Trophoblast cell (in vitro differentiated cells and primary cell): ENCODE results near the gene KCNJ6.

Experiments used
- DNase-seq, 2 donors: peaks; one replicate each; pipeline ENCODE4 v3.0.0-alpha.2; 2016
- H2AFZ ChIP-seq: 2 replicates; pipeline ENCODE4 v1.6.1; 2013; ENCODE audit warnings: low read length, moderate library complexity, mild to moderate bottlenecking; ENCODE audit not compliant: insufficient read depth, poor library complexity
- H2AK5ac ChIP-seq: 2 replicates; pipeline ENCODE4 v1.6.1; 2013; ENCODE audit warnings: mild to moderate bottlenecking, low read length
- H2BK120ac ChIP-seq: 2 replicates; pipeline ENCODE4 v1.6.1; 2013; ENCODE audit warnings: low read length, mild to moderate bottlenecking, moderate library complexity; ENCODE audit not compliant: insufficient read depth, poor library complexity
- H2BK12ac ChIP-seq: 2 replicates; pipeline ENCODE4 v1.6.1; 2013; ENCODE audit warnings: mild to moderate bottlenecking, low read length, moderate library complexity
- H2BK5ac ChIP-seq: 2 replicates; pipeline ENCODE4 v1.6.1; 2013; ENCODE audit warnings: low read length, low read depth, moderate library complexity, mild to moderate bottlenecking; ENCODE audit not compliant: poor library complexity
- H3K14ac ChIP-seq: 2 replicates; pipeline ENCODE4 v1.6.1; 2013; ENCODE audit warnings: mild to moderate bottlenecking, low read length
- H3K18ac ChIP-seq: 2 replicates; pipeline ENCODE4 v1.6.1; 2013; ENCODE audit warnings: mild to moderate bottlenecking, low read length
- H3K23ac ChIP-seq: 2 replicates; pipeline ENCODE4 v1.6.1; 2013; ENCODE audit warnings: low read length
- H3K27ac ChIP-seq: 2 replicates; pipeline ENCODE4 v1.5.1; 2013; ENCODE audit warnings: low read depth, mild to moderate bottlenecking, inconsistent platforms, low read length, moderate library complexity
- H3K27me3 ChIP-seq: 2 replicates; pipeline ENCODE4 v1.6.1; 2013; ENCODE audit warnings: inconsistent platforms, mild to moderate bottlenecking, low read length, moderate library complexity; ENCODE audit not compliant: insufficient read depth
- H3K36me3 ChIP-seq, 2 experiments: 1 replicate in 1 of 2; 2 replicates in 1 of 2; pipeline ENCODE4 v1.6.1; 2013; ENCODE audit warnings: low read length in 2 of 2, mild to moderate bottlenecking in 2 of 2, moderate library complexity in 1 of 2; ENCODE audit not compliant: insufficient read depth in 2 of 2, control insufficient read depth in 1 of 2
- H3K4ac ChIP-seq: 2 replicates; pipeline ENCODE4 v1.6.1; 2013; ENCODE audit warnings: low read depth, mild to moderate bottlenecking, low read length, moderate library complexity
- H3K4me1 ChIP-seq, 2 experiments: 1 replicate in 1 of 2; 2 replicates in 1 of 2; pipeline ENCODE4 v1.6.1; 2013; ENCODE audit warnings: low read length in 2 of 2, mild to moderate bottlenecking in 2 of 2, moderate library complexity in 1 of 2; ENCODE audit not compliant: insufficient read depth in 2 of 2, control insufficient read depth in 1 of 2
- H3K4me2 ChIP-seq: 2 replicates; pipeline ENCODE4 v1.6.1; 2013; ENCODE audit warnings: inconsistent platforms, mild to moderate bottlenecking, low read length, moderate library complexity
- H3K4me3 ChIP-seq: 2 replicates; pipeline ENCODE4 v1.5.1; 2013; ENCODE audit warnings: mild to moderate bottlenecking, low read depth, low read length, inconsistent platforms
- H3K79me1 ChIP-seq: one replicate; pipeline ENCODE4 v1.6.1; 2013; ENCODE audit warnings: low read length
- H3K79me2 ChIP-seq: 2 replicates; pipeline ENCODE4 v1.6.1; 2013; ENCODE audit warnings: low read length, mild to moderate bottlenecking; ENCODE audit not compliant: control insufficient read depth, insufficient read depth, poor library complexity
- H3K9ac ChIP-seq: 2 replicates; pipeline ENCODE4 v1.6.1; 2013; ENCODE audit warnings: mild to moderate bottlenecking, low read length
- H3K9me3 ChIP-seq: 2 replicates; pipeline ENCODE4 v1.6.1; 2013; ENCODE audit warnings: low read depth, mild to moderate bottlenecking, control low read depth, inconsistent platforms, low read length; ENCODE audit not compliant: insufficient read depth
- H4K12ac ChIP-seq: 2 replicates; pipeline ENCODE4 v1.6.1; 2013; ENCODE audit warnings: low read depth, mild to moderate bottlenecking, low read length, moderate library complexity
- H4K8ac ChIP-seq: 2 replicates; pipeline ENCODE4 v1.6.1; 2013; ENCODE audit warnings: low read depth, mild to moderate bottlenecking, low read length, moderate library complexity
- H4K91ac ChIP-seq: one replicate; pipeline ENCODE4 v1.6.1; 2013; ENCODE audit warnings: low read depth, mild to moderate bottlenecking, low read length, moderate library complexity
- WGBS: extraction: QIAGEN DNeasy Blood & Tissue Kit; methylation state at CpG from one replicate; pipeline ENCODE4 v1.1.7; 2013; ENCODE audit warnings: missing lambda C conversion rate; ENCODE audit not compliant: insufficient read length, insufficient coverage; ENCODE audit errors: extremely low coverage; 5-methylcytosine and 5-hydroxymethylcytosine counted together

KCNJ6 gene

GRCh38 chr21:37618081-37618480 is 298.2 kb downstream of the KCNJ6 start:
- Histone ChIP-seq H3K9me3 (peaks cover 2% of the 10 kb centered on the region), H3K79me2 (no peaks in the 10 kb centered on the region), H2BK12ac (no peak overlapping the region), H3K27me3 (no peaks in the 10 kb centered on the region), H3K36me3 (no peaks in the 10 kb centered on the region), H3K14ac (no peak overlapping the region), H2BK120ac (peak overlapping the region; percentile 36), H3K4ac (no peak overlapping the region), H4K91ac (no peak overlapping the region), H4K12ac (no peak overlapping the region), H3K23ac (no peak overlapping the region), H3K4me1 (peaks cover 0 to 1% of the 10 kb centered on the region in 2 experiments), H3K27ac (no peak overlapping the region), H4K8ac (peak overlapping the region; percentile 17), H2AFZ (no peak overlapping the region), H3K4me2 (no peak overlapping the region), H3K18ac (no peak overlapping the region), H2BK5ac (no peak overlapping the region), H3K4me3 (no peak overlapping the region), H3K79me1 (peaks cover 4% of the 10 kb centered on the region), H3K9ac (no peak overlapping the region), H2AK5ac (no peak overlapping the region)
- DNase-seq = peak; percentile 86 to 93
- no CpG with 5 or more reads among the region's 7 CpGs for WGBS

GRCh38 chr21:37615962-37616361 is 300.3 kb downstream of the KCNJ6 start:
- H3K79me2 ChIP-seq = no peaks in the 10 kb centered on the region
- no peak overlapping the region for H3K4me2 ChIP-seq
- H4K12ac ChIP-seq = no peak overlapping the region
- WGBS = no CpG with 5 or more reads among the region's 6 CpGs
- no peaks in the 10 kb centered on the region for H3K36me3 ChIP-seq
- no peaks in the 10 kb centered on the region for H3K4me1 ChIP-seq
- no peak overlapping the region for H3K14ac ChIP-seq
- DNase-seq = no peak
- no peak overlapping the region for H2BK5ac ChIP-seq
- H4K91ac ChIP-seq = no peak overlapping the region
- H4K8ac ChIP-seq = no peak overlapping the region
- H2AFZ ChIP-seq = no peak overlapping the region
- no peak overlapping the region for H3K27ac ChIP-seq
- no peak overlapping the region for H3K18ac ChIP-seq
- no peak overlapping the region for H2BK12ac ChIP-seq
- H2BK120ac ChIP-seq = no peak overlapping the region
- H3K79me1 ChIP-seq = peaks cover 4% of the 10 kb centered on the region
- no peak overlapping the region for H3K4ac ChIP-seq
- no peak overlapping the region for H2AK5ac ChIP-seq
- no peak overlapping the region for H3K9ac ChIP-seq
- H3K23ac ChIP-seq = no peak overlapping the region
- no peaks in the 10 kb centered on the region for H3K9me3 ChIP-seq
- H3K27me3 ChIP-seq = no peaks in the 10 kb centered on the region
- H3K4me3 ChIP-seq = no peak overlapping the region

GRCh38 chr21:37614351-37614875 is 301.8 kb downstream of the KCNJ6 start:
- Histone ChIP-seq H2BK12ac (no peak overlapping the region), H4K12ac (no peak overlapping the region), H3K27ac (no peak overlapping the region), H3K27me3 (no peaks in the 10 kb centered on the region), H2AK5ac (no peak overlapping the region), H3K4me1 (no peaks in the 10 kb centered on the region), H3K4me2 (no peak overlapping the region), H4K91ac (no peak overlapping the region), H2BK120ac (no peak overlapping the region), H3K9me3 (no peaks in the 10 kb centered on the region), H3K79me2 (no peaks in the 10 kb centered on the region), H3K23ac (no peak overlapping the region), H4K8ac (no peak overlapping the region), H2AFZ (no peak overlapping the region), H3K9ac (no peak overlapping the region), H3K14ac (no peak overlapping the region), H3K4ac (no peak overlapping the region), H3K18ac (no peak overlapping the region), H3K4me3 (no peak overlapping the region), H3K79me1 (peaks cover 4% of the 10 kb centered on the region), H3K36me3 (no peaks in the 10 kb centered on the region), H2BK5ac (no peak overlapping the region)
- no peak for DNase-seq
- WGBS = no CpG with 5 or more reads among the region's 11 CpGs

GRCh38 chr21:37607081-37607480 is 309.2 kb downstream of the KCNJ6 start:
- H3K9me3 ChIP-seq = peaks cover 6% of the 10 kb centered on the region
- H3K79me1 ChIP-seq = no peaks in the 10 kb centered on the region
- H4K91ac ChIP-seq = no peak overlapping the region
- no peak overlapping the region for H2AFZ ChIP-seq
- H3K79me2 ChIP-seq = no peaks in the 10 kb centered on the region
- no peak overlapping the region for H2BK120ac ChIP-seq
- no peak overlapping the region for H4K8ac ChIP-seq
- 73% methylated on average over 1 of the region's 4 CpGs for WGBS
- no peak overlapping the region for H3K18ac ChIP-seq
- H3K14ac ChIP-seq = no peak overlapping the region
- H3K23ac ChIP-seq = peak overlapping the region; percentile 93
- no peak overlapping the region for H3K9ac ChIP-seq
- no peaks in the 10 kb centered on the region for H3K36me3 ChIP-seq
- DNase-seq = peak; percentile 63 to 73
- no peak overlapping the region for H2AK5ac ChIP-seq
- H3K4me2 ChIP-seq = no peak overlapping the region
- no peaks in the 10 kb centered on the region for H3K27me3 ChIP-seq
- no peaks in the 10 kb centered on the region for H3K4me1 ChIP-seq
- H3K4ac ChIP-seq = no peak overlapping the region
- H2BK5ac ChIP-seq = no peak overlapping the region
- no peak overlapping the region for H3K27ac ChIP-seq
- no peak overlapping the region for H4K12ac ChIP-seq
- no peak overlapping the region for H2BK12ac ChIP-seq
- no peak overlapping the region for H3K4me3 ChIP-seq
